SK-N-MC (cell line): Measurements from ENCODE around the gene LHFPL6.

Experiments
- EZH2 ChIP-seq: fragments of 200-600 bp; sonication (generic); IDR thresholded peaks from one replicate; pipeline ENCODE4 v1.6.1; 2017; ENCODE audit warnings: antibody characterized with exemption
- FOXP2 ChIP-seq: optimal IDR thresholded peaks from 2 replicates; pipeline ENCODE3; 2011; ENCODE audit warnings: mild to moderate bottlenecking, moderate library complexity; ENCODE audit not compliant: insufficient read depth; ENCODE audit errors: extremely low read length, control extremely low read depth

DNA sequence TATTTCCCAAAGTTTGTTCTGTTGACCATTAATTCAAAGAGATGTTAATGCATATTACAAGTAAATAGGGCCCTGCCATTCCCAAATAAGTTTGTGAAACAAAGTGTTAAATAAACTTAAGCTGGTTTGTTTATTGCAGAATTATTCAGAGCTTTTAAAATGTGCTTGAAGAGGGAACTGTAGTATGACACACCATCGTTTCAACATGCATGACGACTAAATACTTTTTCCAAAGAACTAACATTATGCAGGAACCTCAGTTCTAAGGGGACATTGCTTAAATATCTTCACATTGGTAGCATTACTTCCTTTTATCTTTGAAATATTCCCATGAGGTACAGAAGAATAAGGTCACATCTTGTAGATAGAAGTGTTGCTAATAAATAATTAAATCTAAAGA, 14.6 kb downstream of the LHFPL6 start:
- no peak for TF ChIP-seq FOXP2
- no peak for TF ChIP-seq EZH2
